H1 (cell line): ENCODE results near the gene NPHP3.

Source experiments
- JUN ChIP-seq: IDR thresholded peaks from 2 replicates; pipeline ENCODE4 v1.6.1; 2011; ENCODE audit warnings: low read depth, mild to moderate bottlenecking, improper control_type of control experiment, low read length
- POLR2A ChIP-seq, 2 experiments: IDR thresholded peaks; 1 replicate in 1 of 2; 2 replicates in 1 of 2; pipeline ENCODE4 v1.6.1; 2011; ENCODE audit warnings: low read depth in 2 of 2, low read length in 2 of 2, mild to moderate bottlenecking in 2 of 2; ENCODE audit errors: control extremely low read depth in 1 of 2
- POLR2AphosphoS5 ChIP-seq: IDR thresholded peaks from 2 replicates; pipeline ENCODE4 v1.6.1; 2011; ENCODE audit warnings: low read depth, low read length
- RAD21 ChIP-seq, 2 experiments: IDR thresholded peaks in 1 of 2; conservative IDR thresholded peaks in 1 of 2; 2 replicates each; pipeline ENCODE4 v1.6.1; 2011; ENCODE audit warnings: low read depth in 2 of 2, low read length in 2 of 2, improper control_type of control experiment in 1 of 2, inconsistent platforms in 1 of 2, mild to moderate bottlenecking in 1 of 2, moderate library complexity in 1 of 2
- RBBP5 ChIP-seq: IDR thresholded peaks from 2 replicates; pipeline ENCODE4 v1.7.1; 2012; ENCODE audit warnings: low read depth, mild to moderate bottlenecking, inconsistent platforms, low read length, moderate library complexity, borderline replicate concordance
- RNF2 ChIP-seq: fragments of 200-900, 300-1000 bp; sonication (generic); IDR thresholded peaks from 2 replicates; pipeline ENCODE4 v1.7.1; 2016; ENCODE audit warnings: borderline replicate concordance, low read depth, mild to moderate bottlenecking, antibody characterized with exemption, low read length; ENCODE audit not compliant: poor library complexity, severe bottlenecking; ENCODE audit errors: missing control alignments
- SP2 ChIP-seq: IDR thresholded peaks from 2 replicates; pipeline ENCODE4 v1.6.1; 2012; ENCODE audit warnings: mild to moderate bottlenecking, low read length, inconsistent platforms
- YY1 ChIP-seq: IDR thresholded peaks from 2 replicates; pipeline ENCODE4 v1.6.1; 2011; ENCODE audit warnings: low read depth, mild to moderate bottlenecking, low read length
- TF ChIP-seq, protein P1 (sequence below), 3 experiments: IDR thresholded peaks; 1 replicate in 2 of 3; 2 replicates in 1 of 3; pipeline versions ENCODE4 v1.5.1 to v1.6.1; 2011; ENCODE audit warnings: low read length in 3 of 3, mild to moderate bottlenecking in 3 of 3, inconsistent platforms in 2 of 3, low read depth in 1 of 3, moderate library complexity in 1 of 3; ENCODE audit not compliant: insufficient read depth in 1 of 3; ENCODE audit errors: control extremely low read depth in 1 of 3
- TF ChIP-seq, protein P2 (sequence below): IDR thresholded peaks from 2 replicates; pipeline ENCODE4 v1.6.1; 2011; ENCODE audit warnings: low read length, improper control_type of control experiment

DNA sequence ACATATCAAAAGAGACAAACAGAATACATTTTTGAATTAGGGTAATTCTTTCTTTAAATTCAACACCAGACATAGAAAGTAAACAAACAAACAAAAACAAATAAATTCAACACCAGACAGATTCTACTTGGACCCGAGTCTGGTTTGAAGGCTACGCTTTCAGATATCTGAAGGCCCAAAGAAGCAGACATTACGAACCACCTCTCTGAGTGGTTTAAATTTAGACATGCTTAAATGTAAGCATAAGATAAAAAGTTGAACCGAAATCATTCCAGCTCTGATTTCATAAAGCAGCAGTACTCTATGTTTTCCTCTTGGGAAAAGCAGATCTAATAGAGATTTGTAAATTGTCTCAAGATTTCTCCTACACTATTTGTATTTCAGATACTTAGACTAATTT is 32.2 kb downstream of the NPHP3 start:
- TF ChIP-seq RAD21 (IDR thresholded peaks at IDR 0.05 in 1 of 2, conservative IDR thresholded peaks at IDR 0.05 in 1 of 2; ENCODE audit: low read depth in 2 of 2, low read length in 2 of 2), result no peak
- no peak for TF ChIP-seq YY1
- TF ChIP-seq POLR2AphosphoS5, result no peak
- TF ChIP-seq RNF2, result no peak
- TF ChIP-seq RBBP5, result no peak
- TF ChIP-seq, protein P1, sequence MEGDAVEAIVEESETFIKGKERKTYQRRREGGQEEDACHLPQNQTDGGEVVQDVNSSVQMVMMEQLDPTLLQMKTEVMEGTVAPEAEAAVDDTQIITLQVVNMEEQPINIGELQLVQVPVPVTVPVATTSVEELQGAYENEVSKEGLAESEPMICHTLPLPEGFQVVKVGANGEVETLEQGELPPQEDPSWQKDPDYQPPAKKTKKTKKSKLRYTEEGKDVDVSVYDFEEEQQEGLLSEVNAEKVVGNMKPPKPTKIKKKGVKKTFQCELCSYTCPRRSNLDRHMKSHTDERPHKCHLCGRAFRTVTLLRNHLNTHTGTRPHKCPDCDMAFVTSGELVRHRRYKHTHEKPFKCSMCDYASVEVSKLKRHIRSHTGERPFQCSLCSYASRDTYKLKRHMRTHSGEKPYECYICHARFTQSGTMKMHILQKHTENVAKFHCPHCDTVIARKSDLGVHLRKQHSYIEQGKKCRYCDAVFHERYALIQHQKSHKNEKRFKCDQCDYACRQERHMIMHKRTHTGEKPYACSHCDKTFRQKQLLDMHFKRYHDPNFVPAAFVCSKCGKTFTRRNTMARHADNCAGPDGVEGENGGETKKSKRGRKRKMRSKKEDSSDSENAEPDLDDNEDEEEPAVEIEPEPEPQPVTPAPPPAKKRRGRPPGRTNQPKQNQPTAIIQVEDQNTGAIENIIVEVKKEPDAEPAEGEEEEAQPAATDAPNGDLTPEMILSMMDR (IDR thresholded peaks at IDR 0.05; ENCODE audit: control extremely low read depth in 1 of 3, insufficient read depth in 1 of 3, low read depth in 1 of 3, low read length in 3 of 3), result no peak
- TF ChIP-seq SP2, result no peak
- no peak for TF ChIP-seq JUN
- no peak for TF ChIP-seq POLR2A (IDR thresholded peaks at IDR 0.05; ENCODE audit: control extremely low read depth in 1 of 2, low read depth in 2 of 2, low read length in 2 of 2)
- TF ChIP-seq, protein P2, sequence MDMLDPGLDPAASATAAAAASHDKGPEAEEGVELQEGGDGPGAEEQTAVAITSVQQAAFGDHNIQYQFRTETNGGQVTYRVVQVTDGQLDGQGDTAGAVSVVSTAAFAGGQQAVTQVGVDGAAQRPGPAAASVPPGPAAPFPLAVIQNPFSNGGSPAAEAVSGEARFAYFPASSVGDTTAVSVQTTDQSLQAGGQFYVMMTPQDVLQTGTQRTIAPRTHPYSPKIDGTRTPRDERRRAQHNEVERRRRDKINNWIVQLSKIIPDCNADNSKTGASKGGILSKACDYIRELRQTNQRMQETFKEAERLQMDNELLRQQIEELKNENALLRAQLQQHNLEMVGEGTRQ, result no peak
